ENCODE results near the gene EPB42.

DNA sequence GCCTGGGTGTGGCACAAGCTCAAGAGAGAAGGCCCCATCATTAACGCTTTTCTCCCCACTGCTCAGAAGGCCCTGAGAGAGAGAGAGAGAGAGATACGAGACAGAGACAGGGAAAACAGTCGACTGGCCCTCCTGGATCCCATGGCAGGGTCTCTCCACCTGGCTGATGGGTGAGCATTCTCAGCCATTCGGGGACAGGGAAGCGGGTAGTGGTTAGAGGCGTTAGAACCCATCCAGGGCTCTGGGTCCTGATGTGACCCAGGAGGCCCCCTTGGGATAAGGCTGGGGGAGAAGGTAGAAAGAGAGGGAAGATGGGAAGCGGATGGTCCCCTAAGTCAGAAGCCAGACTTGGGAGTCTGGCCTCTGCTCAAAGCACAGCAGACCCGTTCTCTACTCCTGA, 38.0 kb upstream of the EPB42 start:
- TF ChIP-seq POLR2AphosphoS5 (IDR thresholded peaks at IDR 0.05; ENCODE audit: borderline replicate concordance, low read depth, low read length): no peak
- no peak for TF ChIP-seq EZH2 (IDR thresholded peaks at IDR 0.05)
- TF ChIP-seq FOXP2 (optimal IDR thresholded peaks at IDR 0.05; ENCODE audit: control extremely low read depth, extremely low read length, insufficient read depth): no peak

Measured in SK-N-MC (cell line).